HG03342 (cell line): ENCODE results near the gene GRID2.
"Not testable (repeated sequence)": the region's sequence is repeated elsewhere in the genome, so short reads cannot be mapped to it uniquely, and the experiment has no call there.

Source experiments
- ATAC-seq: cut with Tn5 transposase; IDR thresholded peaks from one replicate; pipeline ENCODE4 v1.9.1; 2021; ENCODE audit warnings: mild to moderate bottlenecking, moderate library complexity; ENCODE audit not compliant: unreplicated experiment

Gene GRID2

GRCh38 chr4:92303621-92304027 is at the start of gene GRID2:
GRID2 (plus strand) TSS chr4:92303966.
- ATAC-seq: no peak

GRCh38 chr4:92253986-92254671 is 49.6 kb upstream of the GRID2 start:
- no peak for ATAC-seq

DNA sequence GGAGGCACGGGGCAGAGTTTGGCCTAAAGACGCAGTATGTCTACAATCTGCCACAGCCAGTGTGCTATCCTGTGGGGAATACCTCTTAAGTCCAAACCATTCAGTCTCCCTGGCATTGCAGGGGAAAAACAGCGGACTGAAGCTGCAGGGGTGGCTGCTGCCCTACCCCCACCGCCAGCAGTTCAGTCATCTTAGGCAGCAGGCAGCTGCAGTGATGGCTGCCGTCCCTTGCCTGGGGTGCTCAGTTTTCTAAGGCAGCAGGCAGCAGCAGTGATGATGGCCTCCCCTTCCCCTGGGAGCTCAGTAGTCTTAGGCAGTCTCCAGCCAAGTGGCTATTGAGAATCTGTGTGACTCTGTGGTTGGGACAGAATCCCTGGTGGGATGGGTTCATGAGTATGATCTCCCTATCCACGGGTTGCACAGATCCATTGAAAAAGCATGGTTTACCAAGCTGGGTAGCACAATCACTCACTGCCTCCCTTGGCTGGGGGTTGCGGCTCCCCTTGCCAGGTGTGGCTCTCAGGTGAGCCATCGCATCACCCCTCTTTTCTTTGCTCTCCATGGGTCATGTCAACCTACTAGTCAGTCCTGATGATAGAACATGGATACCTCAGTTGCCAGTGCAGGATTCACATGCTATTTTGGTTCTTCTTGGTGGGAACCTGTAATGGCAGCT is 48.9 kb upstream of the GRID2 start:
- no peak for ATAC-seq

GRCh38 chr4:92255920-92256244 is 47.9 kb upstream of the GRID2 start:
- ATAC-seq: no peak

DNA sequence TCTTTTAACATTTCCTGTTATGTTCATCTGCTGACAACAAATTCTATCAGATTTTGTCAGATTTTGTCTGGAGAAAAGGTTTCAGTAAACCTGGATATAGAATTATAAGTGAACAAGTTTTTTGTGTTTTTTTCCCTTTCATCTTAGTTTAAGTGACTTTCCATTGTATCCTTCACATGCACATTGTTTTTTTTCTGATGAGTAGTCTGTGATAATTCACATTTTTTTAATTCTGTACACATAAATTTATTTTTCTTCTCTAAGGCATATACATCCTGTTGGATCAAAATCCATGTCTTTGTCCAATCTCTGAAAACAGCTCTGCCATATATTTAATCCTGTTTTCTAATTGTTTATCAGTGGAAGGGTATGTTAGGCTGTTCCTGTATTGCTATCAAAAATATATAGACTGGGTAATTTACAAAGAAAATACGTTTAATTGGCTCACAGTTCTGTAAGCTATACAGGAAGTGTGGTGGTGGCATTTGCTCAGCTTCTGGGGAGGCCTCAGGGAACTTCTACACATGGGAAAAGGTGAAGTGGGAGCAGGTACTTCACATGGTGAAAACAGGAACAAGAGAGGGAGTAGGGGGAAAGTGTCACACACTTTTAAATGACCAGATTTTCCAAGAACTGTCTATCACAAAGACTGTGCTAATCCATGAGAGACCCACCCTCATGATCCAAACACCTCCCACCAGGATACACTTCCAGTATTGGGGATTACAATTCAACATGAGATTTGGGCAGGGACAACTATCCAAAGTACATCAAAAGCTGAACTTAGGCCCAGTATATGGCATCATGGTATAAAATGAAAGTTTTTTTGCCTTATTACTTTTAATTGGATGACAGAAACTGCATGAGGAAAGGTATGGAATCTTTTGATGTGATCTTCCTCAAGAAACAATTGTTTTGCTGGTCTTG is 45.6 kb upstream of the GRID2 start:
- ATAC-seq: no peak

- ATAC-seq: no peak
Observed at GRCh38 chr4:92261256-92261655, 42.5 kb upstream of the GRID2 start.

GRCh38 chr4:92262371-92262770 is 41.4 kb upstream of the GRID2 start:
- no peak for ATAC-seq

- no peak for ATAC-seq
Observed at GRCh38 chr4:92263010-92263409, 40.8 kb upstream of the GRID2 start.

DNA sequence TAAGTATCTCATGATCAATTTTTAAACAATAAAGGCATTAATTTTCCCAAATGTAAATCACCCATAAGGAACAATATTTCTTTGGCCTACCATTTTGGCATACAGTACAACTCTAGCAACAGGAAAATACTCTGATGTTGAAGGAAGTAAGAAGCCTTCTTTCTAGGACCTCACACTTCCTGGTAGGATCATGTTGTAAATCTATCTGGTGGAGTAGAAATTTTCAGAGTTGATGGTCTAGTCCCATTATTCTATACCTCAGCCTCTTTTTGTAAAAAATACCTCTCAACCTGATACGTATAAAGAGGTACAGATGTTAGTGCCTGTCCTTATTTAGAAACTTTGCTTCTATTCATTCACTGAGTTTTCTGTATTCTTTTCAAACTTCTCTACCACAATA is 40.2 kb upstream of the GRID2 start:
- ATAC-seq: no peak

- no peak for ATAC-seq
Observed at GRCh38 chr4:92264163-92264562, 39.6 kb upstream of the GRID2 start.

GRCh38 chr4:92265021-92265420 is 38.7 kb upstream of the GRID2 start:
- no peak for ATAC-seq

- no peak for ATAC-seq
Observed at GRCh38 chr4:92265798-92266197, 38.0 kb upstream of the GRID2 start.

DNA sequence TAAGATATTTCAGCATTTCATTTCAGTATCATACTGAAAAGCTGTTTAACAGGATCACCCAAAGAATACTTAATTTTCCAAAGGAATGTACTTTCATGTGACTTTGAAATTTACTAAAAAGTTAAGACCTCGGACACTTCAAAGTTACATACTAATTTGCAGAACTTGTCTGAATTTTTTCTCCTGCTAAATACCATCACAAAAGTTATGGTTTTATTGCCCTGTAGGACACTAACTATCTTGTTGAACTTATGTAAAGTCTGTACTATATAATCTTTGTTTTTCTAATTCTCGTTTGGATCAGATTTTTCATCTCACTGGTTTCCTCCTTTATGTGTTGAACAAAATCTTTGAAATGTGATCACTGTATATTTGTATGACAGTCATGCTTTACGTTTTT is 37.2 kb upstream of the GRID2 start:
- ATAC-seq: no peak

GRCh38 chr4:92268642-92269041 is 35.1 kb upstream of the GRID2 start:
- no peak for ATAC-seq

DNA sequence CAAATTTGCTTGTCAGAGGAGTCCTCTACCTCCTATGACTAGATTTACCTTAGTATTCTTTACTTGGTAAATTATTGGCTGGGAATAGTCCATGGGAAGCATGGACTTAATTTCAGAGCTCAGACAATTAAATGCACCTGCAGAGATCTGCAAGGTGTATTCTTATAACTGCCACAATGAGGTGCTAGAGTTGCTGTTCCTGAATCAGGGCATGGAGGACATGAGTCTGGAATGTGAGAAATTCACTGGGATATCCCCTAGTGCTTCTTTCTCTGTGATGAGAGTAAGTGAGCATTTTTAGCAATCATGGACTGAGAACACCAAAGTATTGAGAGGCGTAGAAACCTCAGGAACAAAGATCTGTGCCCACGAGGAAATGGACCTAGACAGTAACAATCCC is 32.9 kb upstream of the GRID2 start:
- no peak for ATAC-seq

- ATAC-seq: not testable (repeated sequence)
Observed at GRCh38 chr4:92271551-92271950, 32.2 kb upstream of the GRID2 start.

DNA sequence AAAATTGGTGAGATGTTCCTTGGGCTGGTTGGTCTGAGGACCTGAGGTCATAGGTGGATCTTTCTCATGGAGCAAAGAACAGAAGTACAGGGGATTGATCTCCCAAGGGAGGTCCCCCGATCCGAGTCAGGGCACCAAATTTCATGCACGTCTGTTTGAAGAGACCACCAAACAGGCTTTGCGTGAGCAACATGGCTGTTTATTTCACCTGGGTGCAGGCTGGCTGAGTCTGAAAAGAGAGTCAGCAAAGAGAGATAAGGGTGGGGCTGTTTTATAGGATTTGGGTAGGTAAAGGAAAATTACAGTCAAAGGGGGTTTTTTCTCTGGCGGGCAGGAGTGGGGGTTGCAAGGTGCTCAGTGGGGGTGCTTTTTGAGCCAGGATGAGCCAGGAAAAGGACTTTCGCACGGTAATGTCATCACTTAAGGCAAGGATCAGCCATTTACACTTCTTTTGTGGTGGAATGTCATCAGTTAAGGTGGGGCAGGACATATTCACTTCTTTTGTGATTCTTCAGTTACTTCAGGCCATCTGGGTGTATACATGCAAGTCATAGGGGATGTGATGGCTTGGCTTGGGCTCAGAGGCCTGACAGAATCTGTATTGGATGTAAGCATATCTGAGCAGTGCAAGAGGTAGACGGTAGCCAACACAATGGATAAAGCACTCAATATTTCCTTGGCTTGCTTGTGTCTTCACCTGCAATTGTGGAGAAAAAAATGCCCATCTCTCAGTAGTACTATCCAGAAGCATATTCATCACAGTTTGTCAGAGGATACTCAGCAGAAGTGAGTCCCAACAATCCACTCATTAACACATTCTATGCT is 26.5 kb upstream of the GRID2 start:
- ATAC-seq: not testable (repeated sequence)

- no peak for ATAC-seq
Observed at GRCh38 chr4:92279296-92279695, 24.5 kb upstream of the GRID2 start.

DNA sequence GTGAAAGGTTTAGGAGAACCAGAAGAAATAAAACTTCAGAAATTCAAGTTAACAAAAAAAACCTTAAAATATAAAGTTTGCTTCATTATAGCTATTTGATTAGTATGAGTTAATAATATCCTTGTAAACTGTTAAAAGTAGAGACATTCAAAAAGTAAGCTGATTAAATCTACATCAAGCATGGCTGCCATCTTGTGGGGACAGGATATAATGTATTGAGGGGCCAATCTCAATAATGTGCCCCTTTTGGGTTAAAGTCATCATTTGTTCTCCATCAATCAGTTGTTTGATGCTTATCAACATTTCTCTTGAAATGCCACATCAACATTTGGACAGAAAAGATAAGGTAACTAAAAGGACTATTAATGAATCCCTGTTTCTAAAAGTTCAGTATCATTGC is 4.6 kb upstream of the GRID2 start:
- ATAC-seq: no peak

DNA sequence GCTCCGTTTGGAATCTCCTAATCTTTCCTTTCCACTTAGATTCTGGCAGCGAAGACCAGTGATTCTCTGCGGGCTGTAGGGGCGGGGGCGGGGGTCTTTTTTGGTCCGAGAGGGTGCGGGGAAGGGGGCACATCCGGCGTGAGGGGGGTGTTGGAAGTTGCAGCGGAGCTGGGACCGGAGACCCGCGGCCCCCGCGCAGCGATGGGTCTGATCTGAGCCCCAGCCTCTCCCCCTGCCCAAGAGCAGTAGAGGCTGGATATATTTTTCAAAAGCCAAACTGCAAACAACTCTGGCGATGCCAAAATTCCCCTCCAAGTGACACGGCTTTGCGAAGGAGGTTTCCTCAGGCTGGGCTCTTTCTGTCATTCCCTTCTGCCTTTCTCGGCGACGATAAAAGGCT is 355 bp downstream of the GRID2 start:
- ATAC-seq: no peak

GRCh38 chr4:92304606-92305005 is 840 bp downstream of the GRID2 start:
- ATAC-seq: no peak
